Activated CD8-positive, alpha-beta memory T cell treated with anti-CD3 and anti-CD28 coated beads, Interleukin-2, amount 10 ng/mL, durations not matched to agents 7 days and 5 days (primary cell): Measurements from ENCODE around the gene HS6ST3. TPM values are rescaled to one million over a fixed set of nuclear protein-coding genes. Genes with fewer than 3 reads are reported as not detected.

ENCODE experiments used
- ATAC-seq: fragments of 150-1000 bp; cut with Tn5 transposase; one replicate; pipeline ENCODE4 v1.10.0; 2021; ENCODE audit warnings: moderate library complexity
- CTCF ChIA-PET: fragments of 350-600 bp; sonication (Branson Sonifier 250); formaldehyde crosslinking; loops from one replicate; lab custom pipeline; 2021; ENCODE audit warnings: antibody characterized with exemption; lab: Charles Lee
- DNase-seq: peaks from one replicate; pipeline ENCODE4 v3.0.0-alpha.2; 2020
- H3K27ac Mint-ChIP-seq: one replicate; pipeline ENCODE4 v1.8.0; 2021; ENCODE audit warnings: mild to moderate bottlenecking, mixed read lengths
- H3K27me3 Mint-ChIP-seq: one replicate; pipeline ENCODE4 v1.8.0; 2021; ENCODE audit warnings: mixed read lengths
- H3K36me3 Mint-ChIP-seq: one replicate; pipeline ENCODE4 v1.8.0; 2021; ENCODE audit warnings: mild to moderate bottlenecking, mixed read lengths
- H3K4me1 Mint-ChIP-seq: one replicate; pipeline ENCODE4 v1.8.0; 2021; ENCODE audit warnings: mixed read lengths
- H3K4me3 Mint-ChIP-seq: one replicate; pipeline ENCODE4 v1.8.0; 2021; ENCODE audit warnings: mild to moderate bottlenecking, moderate library complexity, mixed read lengths
- H3K9me3 Mint-ChIP-seq: one replicate; pipeline ENCODE4 v1.8.0; 2022; ENCODE audit warnings: low read depth, mixed read lengths
- total RNA-seq, 2 experiments: library from RNA; stranded (reverse); gene quantifications; one replicate each; pipeline ENCODE4 v1.2.3, GENCODE V29; 2021

HS6ST3 gene
- total RNA-seq, 2 experiments from 2014 or later, result not detected

GRCh38 chr13:96726651-96727050, 636.7 kb downstream of the HS6ST3 start:
- H3K9me3 Mint-ChIP-seq, result peaks cover 15% of the 10 kb centered on the region
- H3K27me3 Mint-ChIP-seq, result no peaks in the 10 kb centered on the region
- no peaks in the 10 kb centered on the region for H3K4me1 Mint-ChIP-seq
- CTCF ChIA-PET, result no interaction called here
- ATAC-seq (no peak), DNase-seq (no peak)
- no peaks in the 10 kb centered on the region for H3K36me3 Mint-ChIP-seq
- no peak overlapping the region for H3K4me3 Mint-ChIP-seq
- no peak overlapping the region for H3K27ac Mint-ChIP-seq

DNA sequence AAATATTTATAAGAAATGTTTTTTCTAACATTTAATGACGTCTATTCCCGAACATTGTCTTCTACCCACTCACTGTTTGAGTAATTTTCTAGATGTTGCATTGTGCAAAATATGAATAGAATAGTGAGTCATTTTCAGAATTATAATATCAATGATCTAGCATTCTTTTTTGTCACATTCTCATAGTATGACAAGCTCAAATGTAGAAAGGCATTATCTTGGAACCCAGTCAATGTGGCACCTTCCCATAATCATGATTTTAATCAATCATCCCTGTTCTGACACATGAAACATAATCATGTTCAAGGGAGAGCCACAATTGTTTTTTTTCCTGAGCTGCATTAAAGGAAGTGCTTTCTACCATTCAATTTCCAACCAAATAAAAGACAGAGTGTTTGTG, 638.6 kb downstream of the HS6ST3 start:
- Mint-ChIP-seq H3K36me3 (no peaks in the 10 kb centered on the region), H3K9me3 (peaks cover 17% of the 10 kb centered on the region), H3K4me1 (no peaks in the 10 kb centered on the region), H3K27ac (no peak overlapping the region), H3K27me3 (no peaks in the 10 kb centered on the region), H3K4me3 (no peak overlapping the region)
- CTCF ChIA-PET, result no interaction called here
- ATAC-seq (no peak), DNase-seq (no peak)

DNA sequence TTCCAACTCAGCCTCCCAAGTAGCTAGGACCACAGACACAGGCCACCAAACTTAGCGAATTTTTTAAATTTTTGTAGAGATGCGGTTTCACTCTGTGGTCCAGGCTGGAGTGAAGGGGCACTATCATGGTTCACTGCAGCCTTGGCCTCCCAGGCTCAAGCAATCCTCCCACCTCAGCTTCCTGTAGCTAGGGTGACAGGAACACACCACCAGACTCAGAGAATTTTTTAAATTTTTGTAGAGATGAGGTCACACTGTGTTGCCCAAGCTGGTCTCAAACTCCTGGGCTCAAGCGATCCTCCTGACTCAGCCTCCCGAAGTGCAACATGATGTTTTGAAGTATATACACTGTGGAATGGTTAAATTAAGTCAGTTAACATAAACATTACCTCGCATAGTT, 640.8 kb downstream of the HS6ST3 start:
- Mint-ChIP-seq H3K9me3 (peaks cover 15% of the 10 kb centered on the region), H3K27ac (no peak overlapping the region), H3K4me1 (no peaks in the 10 kb centered on the region), H3K4me3 (no peak overlapping the region), H3K27me3 (no peaks in the 10 kb centered on the region), H3K36me3 (no peaks in the 10 kb centered on the region)
- DNase-seq (no peak), ATAC-seq (no peak)
- CTCF ChIA-PET, result no interaction called here

- Mint-ChIP-seq H3K4me3 (no peak overlapping the region), H3K4me1 (no peaks in the 10 kb centered on the region), H3K36me3 (no peaks in the 10 kb centered on the region), H3K27me3 (no peaks in the 10 kb centered on the region), H3K27ac (no peak overlapping the region), H3K9me3 (peaks cover 9% of the 10 kb centered on the region)
- ATAC-seq (no peak), DNase-seq (no peak)
- CTCF ChIA-PET, result no interaction called here
Measured at GRCh38 chr13:96734499-96734898, 644.6 kb downstream of the HS6ST3 start.

GRCh38 chr13:96741779-96742178, 651.9 kb downstream of the HS6ST3 start:
- H3K9me3 Mint-ChIP-seq, result no peaks in the 10 kb centered on the region
- H3K4me3 Mint-ChIP-seq, result no peak overlapping the region
- no peaks in the 10 kb centered on the region for H3K27me3 Mint-ChIP-seq
- no peaks in the 10 kb centered on the region for H3K4me1 Mint-ChIP-seq
- no peak overlapping the region for H3K27ac Mint-ChIP-seq
- H3K36me3 Mint-ChIP-seq, result no peaks in the 10 kb centered on the region
- ATAC-seq, result no peak
- CTCF ChIA-PET, result no interaction called here
- DNase-seq, result no peak

DNA sequence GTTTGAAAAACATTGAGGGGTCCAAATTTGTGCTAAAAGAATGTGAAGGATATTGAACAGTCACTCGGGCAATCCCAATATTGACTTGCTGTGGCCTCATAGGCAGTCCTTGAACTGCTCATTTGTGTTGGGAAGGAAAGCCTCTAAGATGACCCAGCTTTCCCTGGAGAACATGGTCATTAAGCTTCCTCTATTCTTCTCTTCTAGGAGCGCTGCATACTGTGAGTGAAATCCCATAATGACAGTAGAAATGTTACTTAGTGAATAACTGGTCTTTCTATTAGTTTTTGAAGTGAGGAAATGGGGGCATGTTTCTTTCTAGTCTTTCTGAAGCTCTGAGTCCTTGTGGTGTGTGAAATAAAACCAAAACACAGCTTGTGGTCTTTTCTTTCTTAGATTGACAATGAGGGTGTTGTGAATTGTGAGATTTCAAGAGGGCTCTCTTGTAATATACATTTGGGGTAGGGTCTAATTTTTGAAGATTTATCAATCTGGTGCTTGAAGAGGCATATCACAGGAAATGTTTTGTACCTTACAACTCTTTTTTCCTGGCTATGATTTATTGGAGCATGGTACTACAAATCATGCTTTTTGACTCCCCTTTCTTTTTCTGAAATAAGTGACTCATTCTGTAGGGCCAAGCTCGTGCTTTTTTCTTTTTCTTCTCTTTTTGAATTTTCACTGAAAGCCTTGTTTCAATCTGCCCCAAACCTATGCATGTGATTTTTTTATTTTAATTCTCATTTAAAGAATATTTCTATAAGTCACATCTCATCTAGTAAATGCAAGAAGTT, 653.6 kb downstream of the HS6ST3 start:
- Mint-ChIP-seq H3K9me3 (no peaks in the 10 kb centered on the region), H3K4me3 (no peak overlapping the region), H3K27ac (no peak overlapping the region), H3K4me1 (no peaks in the 10 kb centered on the region), H3K27me3 (no peaks in the 10 kb centered on the region), H3K36me3 (no peaks in the 10 kb centered on the region)
- DNase-seq, result no peak
- CTCF ChIA-PET, result no interaction called here
- no peak for ATAC-seq

- no peaks in the 10 kb centered on the region for H3K4me1 Mint-ChIP-seq
- H3K9me3 Mint-ChIP-seq, result no peaks in the 10 kb centered on the region
- no peak for ATAC-seq
- CTCF ChIA-PET, result no interaction called here
- H3K27ac Mint-ChIP-seq, result no peak overlapping the region
- no peaks in the 10 kb centered on the region for H3K36me3 Mint-ChIP-seq
- H3K27me3 Mint-ChIP-seq, result no peaks in the 10 kb centered on the region
- no peak for DNase-seq
- H3K4me3 Mint-ChIP-seq, result no peak overlapping the region
Measured at GRCh38 chr13:96744367-96745331, 654.7 kb downstream of the HS6ST3 start.

DNA sequence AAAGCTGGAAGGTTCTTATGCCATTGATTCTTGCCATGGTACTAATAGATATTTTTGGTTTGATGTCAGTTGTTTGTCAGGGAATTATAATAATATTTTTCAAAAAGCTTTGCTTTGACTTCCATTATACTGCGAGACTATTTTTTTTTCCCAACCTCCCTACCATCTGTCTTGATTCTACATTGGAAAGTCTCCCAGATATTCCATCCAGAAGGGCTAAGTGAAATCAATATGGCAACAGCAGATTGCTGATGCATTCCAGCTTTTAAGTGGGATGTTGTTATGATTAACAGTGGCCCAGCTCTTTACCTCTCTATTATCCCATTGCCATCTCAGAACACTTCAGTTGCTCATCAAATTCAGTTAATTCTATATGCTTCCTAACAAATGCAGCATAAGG, 657.0 kb downstream of the HS6ST3 start:
- no peak for DNase-seq
- Mint-ChIP-seq H3K4me1 (no peaks in the 10 kb centered on the region), H3K4me3 (no peak overlapping the region), H3K27ac (no peak overlapping the region), H3K9me3 (peaks cover 6% of the 10 kb centered on the region), H3K36me3 (no peaks in the 10 kb centered on the region), H3K27me3 (no peaks in the 10 kb centered on the region)
- CTCF ChIA-PET, result no interaction called here
- ATAC-seq, result no peak

GRCh38 chr13:96749825-96750224, 659.9 kb downstream of the HS6ST3 start:
- H3K4me3 Mint-ChIP-seq, result no peak overlapping the region
- CTCF ChIA-PET, result no interaction called here
- H3K4me1 Mint-ChIP-seq, result no peaks in the 10 kb centered on the region
- DNase-seq, result no peak
- no peak overlapping the region for H3K27ac Mint-ChIP-seq
- ATAC-seq, result no peak
- H3K27me3 Mint-ChIP-seq, result no peaks in the 10 kb centered on the region
- H3K9me3 Mint-ChIP-seq, result peaks cover 6% of the 10 kb centered on the region
- no peaks in the 10 kb centered on the region for H3K36me3 Mint-ChIP-seq

GRCh38 chr13:96751089-96751488, 661.2 kb downstream of the HS6ST3 start:
- Mint-ChIP-seq H3K27ac (no peak overlapping the region), H3K9me3 (peaks cover 6% of the 10 kb centered on the region), H3K4me1 (no peaks in the 10 kb centered on the region), H3K27me3 (no peaks in the 10 kb centered on the region), H3K4me3 (no peak overlapping the region), H3K36me3 (no peaks in the 10 kb centered on the region)
- no peak for DNase-seq
- CTCF ChIA-PET, result no interaction called here
- ATAC-seq, result no peak

DNA sequence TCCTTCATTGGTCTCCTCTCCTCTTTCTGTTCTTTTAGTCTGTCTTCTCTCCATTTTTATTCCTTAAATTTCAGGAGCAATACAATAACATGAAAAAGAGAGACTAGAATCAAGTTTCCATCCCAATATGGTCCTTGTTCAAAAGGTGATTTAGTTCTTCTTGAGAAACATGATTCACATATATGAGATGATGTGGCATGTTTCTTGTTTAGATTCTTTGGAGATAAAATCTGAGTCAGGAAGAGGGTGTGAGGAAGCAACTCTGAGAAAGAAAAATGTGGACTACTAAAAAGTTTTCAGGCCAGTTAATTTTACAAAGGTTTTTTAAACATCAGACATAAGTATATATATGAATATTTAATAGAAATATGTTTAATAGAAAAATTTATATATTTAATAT, 673.0 kb downstream of the HS6ST3 start:
- Mint-ChIP-seq H3K27ac (no peak overlapping the region), H3K9me3 (peaks cover 2% of the 10 kb centered on the region), H3K27me3 (no peaks in the 10 kb centered on the region), H3K36me3 (no peaks in the 10 kb centered on the region), H3K4me1 (no peaks in the 10 kb centered on the region), H3K4me3 (no peak overlapping the region)
- no peak for ATAC-seq
- CTCF ChIA-PET, result no interaction called here
- DNase-seq, result no peak

DNA sequence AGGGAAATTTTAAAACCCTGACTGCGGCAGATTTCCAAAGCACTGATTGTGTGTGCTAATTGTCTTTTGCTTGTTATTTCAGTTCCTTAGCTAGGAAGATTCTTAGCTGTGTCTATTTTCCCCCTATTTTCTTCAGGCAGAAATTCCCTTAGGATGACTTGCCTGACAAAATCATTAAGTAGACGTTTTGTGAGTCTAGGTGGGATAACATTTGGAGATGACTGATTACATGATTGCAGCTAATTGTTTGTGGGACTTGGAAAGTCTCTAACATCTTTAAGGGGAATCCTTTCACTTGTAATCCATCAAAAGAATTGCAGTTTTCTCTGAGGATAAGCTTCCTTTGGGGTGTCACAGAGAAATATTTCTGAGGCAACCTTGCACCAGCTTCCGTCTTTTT, 676.4 kb downstream of the HS6ST3 start:
- peaks cover 2% of the 10 kb centered on the region for H3K9me3 Mint-ChIP-seq

DNA sequence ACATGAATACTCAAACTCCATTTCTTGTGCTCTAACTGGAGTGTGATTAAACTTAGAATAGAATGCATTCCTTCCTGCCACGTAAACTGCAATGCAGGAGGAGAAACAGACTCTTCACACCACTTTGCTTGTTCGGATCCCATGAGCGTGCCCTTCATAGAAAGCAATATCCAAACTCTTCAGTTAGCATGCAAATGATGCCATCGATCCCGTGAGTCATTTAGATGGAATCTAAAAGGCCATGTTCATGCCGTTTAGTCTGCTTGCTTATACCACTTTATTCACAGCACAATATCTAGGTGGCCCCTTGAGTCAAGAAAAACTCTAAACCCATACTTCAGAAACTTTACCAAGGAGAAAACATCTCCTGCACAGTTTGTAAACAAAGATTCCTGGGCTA, 678.6 kb downstream of the HS6ST3 start:
- ATAC-seq, result no peak
- H3K4me1 Mint-ChIP-seq, result no peaks in the 10 kb centered on the region
- DNase-seq, result no peak
- CTCF ChIA-PET, result no interaction called here
- H3K36me3 Mint-ChIP-seq, result no peaks in the 10 kb centered on the region
- H3K27ac Mint-ChIP-seq, result no peak overlapping the region
- H3K4me3 Mint-ChIP-seq, result no peak overlapping the region
- H3K27me3 Mint-ChIP-seq, result no peaks in the 10 kb centered on the region
- H3K9me3 Mint-ChIP-seq, result peaks cover 2% of the 10 kb centered on the region

More for the DNA sequence above, 676.4 kb downstream of the HS6ST3 start:
- Mint-ChIP-seq H3K27me3 (no peaks in the 10 kb centered on the region), H3K36me3 (no peaks in the 10 kb centered on the region), H3K4me1 (no peaks in the 10 kb centered on the region), H3K4me3 (no peak overlapping the region), H3K27ac (no peak overlapping the region)
- ATAC-seq, result no peak
- no peak for DNase-seq
- CTCF ChIA-PET, result no interaction called here

DNA sequence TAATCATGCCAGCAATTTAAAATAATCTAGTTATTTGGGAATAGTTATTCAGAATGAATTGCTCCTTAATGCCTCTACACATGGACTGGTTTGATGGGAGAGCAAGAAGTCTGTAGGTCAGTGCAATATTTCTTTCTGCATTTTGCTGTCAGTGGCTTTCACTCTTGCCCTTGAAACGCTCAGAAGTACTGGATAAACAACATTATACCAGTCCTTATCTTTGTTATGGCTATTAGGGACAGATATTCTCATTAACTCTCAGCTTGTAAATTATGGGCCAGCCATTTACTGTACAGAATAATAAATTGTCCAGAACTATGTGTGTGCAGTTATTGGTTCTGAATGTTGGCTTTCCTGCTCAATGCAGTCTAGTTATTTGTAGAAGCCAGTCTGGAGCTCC, 680.0 kb downstream of the HS6ST3 start:
- CTCF ChIA-PET, result no interaction called here
- DNase-seq (no peak), ATAC-seq (no peak)
- Mint-ChIP-seq H3K27ac (no peak overlapping the region), H3K4me3 (no peak overlapping the region), H3K9me3 (peaks cover 2% of the 10 kb centered on the region), H3K27me3 (no peaks in the 10 kb centered on the region), H3K4me1 (no peaks in the 10 kb centered on the region), H3K36me3 (no peaks in the 10 kb centered on the region)
